ENCODE measurements around the gene ERBB4.

- no peak for TF ChIP-seq CTCF (IDR thresholded peaks at IDR 0.05)
- TF ChIP-seq POLR2AphosphoS5 (IDR thresholded peaks at IDR 0.05): no peak
Measured at GRCh38 chr2:211868996-211869533, 669.5 kb downstream of the ERBB4 start.

Measured in prostate gland (tissue), 2 donors.